HPDE6-E6E7 (cell line): Measurements from ENCODE around the gene SYTL1.

Experiments used
- DNase-seq: peaks from one replicate; pipeline ENCODE4 v3.0.0; 2011; ENCODE audit warnings: missing footprints; ENCODE audit errors: extremely low spot score

The SYTL1 gene

DNA sequence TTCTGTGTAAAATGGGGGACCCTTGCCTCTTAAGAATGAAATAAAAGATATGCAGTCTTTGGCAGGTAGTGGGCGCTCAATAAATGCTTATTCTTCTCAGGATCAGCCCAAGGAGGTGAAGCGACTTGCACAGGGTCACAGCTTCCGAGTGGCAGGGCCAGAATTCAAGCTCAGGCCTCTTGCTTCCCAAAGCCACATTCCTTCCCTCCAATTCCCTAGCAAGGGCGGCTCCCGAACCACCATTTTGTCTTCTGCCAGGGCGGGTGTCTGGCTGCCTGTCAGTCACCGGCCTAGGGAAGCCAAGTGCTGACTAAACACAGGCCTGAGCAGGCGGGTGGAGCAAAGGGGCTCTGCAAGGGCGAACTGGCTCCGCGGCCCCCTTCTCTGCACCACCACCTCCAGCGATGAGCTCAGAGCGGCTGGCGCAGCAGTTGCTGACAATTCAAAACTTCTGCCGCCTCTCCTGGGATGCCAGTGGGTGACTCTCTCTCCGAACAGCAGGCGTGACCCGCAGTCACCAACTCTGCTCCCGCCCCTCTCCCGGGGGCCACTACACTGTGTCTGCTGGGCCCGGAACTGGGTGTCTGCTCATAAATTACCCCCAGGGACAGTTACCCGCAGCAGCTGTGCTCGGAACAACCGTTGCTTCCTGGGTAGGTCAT, 61.4 kb downstream of the SYTL1 start:
- no peak for DNase-seq
